ENCODE results near the gene OXA1L. TPM values are rescaled to one million over a fixed set of nuclear protein-coding genes. Genes with fewer than 3 reads are reported as not detected.
"Not testable (repeated sequence)": the region's sequence is repeated elsewhere in the genome, so short reads cannot be mapped to it uniquely, and the experiment has no call there.

The OXA1L gene
- total RNA-seq = 174 and 190 TPM in 2 replicates

DNA sequence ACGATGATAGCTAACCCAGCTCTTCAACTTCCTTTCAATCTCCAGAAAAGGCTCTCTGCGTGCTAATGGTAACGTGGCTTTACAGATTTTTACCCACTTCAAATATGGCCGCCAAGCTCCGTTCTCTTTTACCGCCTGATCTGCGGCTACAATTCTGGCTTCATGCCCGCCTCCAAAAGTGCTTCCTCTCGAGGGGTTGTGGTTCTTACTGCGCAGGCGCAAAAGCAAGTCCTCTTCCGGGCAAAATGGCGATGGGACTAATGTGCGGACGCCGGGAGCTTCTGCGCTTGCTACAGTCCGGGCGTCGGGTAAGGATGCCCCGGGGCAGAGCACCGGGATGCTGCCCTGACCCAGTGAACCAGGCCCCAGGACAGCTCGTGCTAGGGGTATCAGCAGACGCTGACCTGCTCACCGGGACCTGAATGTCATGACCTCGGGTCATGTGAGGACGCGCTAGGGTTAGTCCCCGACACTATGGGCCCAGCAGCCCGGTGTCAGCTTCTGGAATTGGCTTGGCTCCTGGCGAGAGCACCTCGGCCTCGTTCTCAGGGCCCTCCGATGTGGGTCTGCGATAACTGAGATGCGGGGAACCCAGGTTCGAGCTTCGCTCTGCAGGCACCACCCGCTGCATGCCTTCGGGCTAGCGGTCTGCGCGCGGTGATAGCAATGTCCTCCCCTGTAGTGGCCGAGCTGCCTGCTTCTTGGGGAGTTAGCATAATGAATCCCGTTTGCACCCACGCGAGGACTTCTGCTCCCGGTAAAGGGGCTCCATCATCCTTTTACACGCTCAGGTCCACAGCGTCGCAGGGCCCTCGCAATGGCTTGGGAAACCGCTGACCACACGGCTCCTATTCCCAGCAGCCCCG, at the start of gene OXA1L:
TSS of gene OXA1L (plus strand) at position 232 of the 866 bp plus-strand sequence. CDS start at position 246, 14 bp downstream.
- DNase-seq (peak; percentile 79), ATAC-seq (ENCODE audit: low read depth) (peak; percentile 89)
- intact Hi-C loops (cut with micrococcal nuclease) = loop anchor here (1.0 to 5.0 kb wide), 10 partner anchors 18 to 536 kb away; partner anchors contain the start of genes DAD1, MRPL52, PPP1R3E and PSMB5
- Mint-ChIP-seq H3K4me1 (peaks cover 35% of the 10 kb centered on the region), H3K4me3 (peak within 1 kb of the TSS; percentile 93), H3K9me3 (peaks cover 3% of the 10 kb centered on the region), H3K27me3 (no peaks in the 10 kb centered on the region), H3K27ac (peak within 1 kb of the TSS; percentile 97), H3K36me3 (ENCODE audit: low read depth) (peaks cover 59% of the 10 kb centered on the region)
- ChIA-PET CTCF (interaction anchor here (0.7 to 2.2 kb wide), 15 partner anchors 18 to 291 kb away, joined by 3 to 15 read pairs (median 4); partner anchors contain the start of gene MRPL52), POLR2A (interaction anchor here (0.6 to 2.9 kb wide), 51 partner anchors 9 to 555 kb away, joined by 3 to 68 read pairs (median 6); partner anchors contain the start of genes ABHD4, ACIN1, C14orf119 and DAD1)
- TF ChIP-seq, protein P1, sequence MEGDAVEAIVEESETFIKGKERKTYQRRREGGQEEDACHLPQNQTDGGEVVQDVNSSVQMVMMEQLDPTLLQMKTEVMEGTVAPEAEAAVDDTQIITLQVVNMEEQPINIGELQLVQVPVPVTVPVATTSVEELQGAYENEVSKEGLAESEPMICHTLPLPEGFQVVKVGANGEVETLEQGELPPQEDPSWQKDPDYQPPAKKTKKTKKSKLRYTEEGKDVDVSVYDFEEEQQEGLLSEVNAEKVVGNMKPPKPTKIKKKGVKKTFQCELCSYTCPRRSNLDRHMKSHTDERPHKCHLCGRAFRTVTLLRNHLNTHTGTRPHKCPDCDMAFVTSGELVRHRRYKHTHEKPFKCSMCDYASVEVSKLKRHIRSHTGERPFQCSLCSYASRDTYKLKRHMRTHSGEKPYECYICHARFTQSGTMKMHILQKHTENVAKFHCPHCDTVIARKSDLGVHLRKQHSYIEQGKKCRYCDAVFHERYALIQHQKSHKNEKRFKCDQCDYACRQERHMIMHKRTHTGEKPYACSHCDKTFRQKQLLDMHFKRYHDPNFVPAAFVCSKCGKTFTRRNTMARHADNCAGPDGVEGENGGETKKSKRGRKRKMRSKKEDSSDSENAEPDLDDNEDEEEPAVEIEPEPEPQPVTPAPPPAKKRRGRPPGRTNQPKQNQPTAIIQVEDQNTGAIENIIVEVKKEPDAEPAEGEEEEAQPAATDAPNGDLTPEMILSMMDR (IDR thresholded peaks at IDR 0.05) = no peak

GRCh38 chr14:22718091-22718490, 48.4 kb upstream of the OXA1L start:
- TF ChIP-seq, protein P1 (IDR thresholded peaks at IDR 0.05) = no peak
- DNase-seq = no peak
- Mint-ChIP-seq H3K9me3 (no peaks in the 10 kb centered on the region), H3K4me3 (no peak overlapping the region), H3K27ac (no peak overlapping the region), H3K27me3 (peaks cover 14% of the 10 kb centered on the region), H3K36me3 (ENCODE audit: low read depth) (no peaks in the 10 kb centered on the region), H3K4me1 (peaks cover 6% of the 10 kb centered on the region)
- ATAC-seq (ENCODE audit: low read depth) = no peak
- ChIA-PET POLR2A (no interaction called here), CTCF (no interaction called here)
- intact Hi-C loops (cut with micrococcal nuclease) = no loop called here

GRCh38 chr14:22721213-22721612, 45.3 kb upstream of the OXA1L start:
- H3K27me3 Mint-ChIP-seq = peaks cover 4% of the 10 kb centered on the region
- no peaks in the 10 kb centered on the region for H3K9me3 Mint-ChIP-seq
- ChIA-PET POLR2A (no interaction called here), CTCF (no interaction called here)
- no peaks in the 10 kb centered on the region for H3K36me3 Mint-ChIP-seq (ENCODE audit: low read depth)
- TF ChIP-seq, protein P1 (IDR thresholded peaks at IDR 0.05) = no peak
- H3K4me3 Mint-ChIP-seq = no peak overlapping the region
- ATAC-seq (ENCODE audit: low read depth) (no peak), DNase-seq (no peak)
- H3K27ac Mint-ChIP-seq = no peak overlapping the region
- intact Hi-C loops (cut with micrococcal nuclease) = no loop called here
- H3K4me1 Mint-ChIP-seq = no peaks in the 10 kb centered on the region

DNA sequence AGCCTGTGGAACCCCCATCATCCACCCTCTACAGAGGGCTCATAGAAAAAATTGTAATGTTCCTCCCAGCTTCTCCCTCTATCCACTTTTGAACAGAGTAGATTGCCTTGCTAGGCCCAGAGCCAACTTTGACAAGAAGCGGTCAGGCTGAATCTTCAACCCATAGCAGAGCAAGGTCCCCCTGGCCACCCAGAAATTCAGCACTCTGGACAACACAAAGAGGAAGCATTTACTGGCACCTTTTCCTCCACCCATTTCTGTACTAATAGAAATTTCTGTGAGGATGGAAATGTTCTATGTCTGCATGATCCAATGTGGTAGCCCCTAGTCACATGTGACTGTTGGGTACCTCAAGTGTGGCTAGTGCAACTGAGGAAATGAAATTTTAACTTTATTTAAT, 42.7 kb upstream of the OXA1L start:
- Mint-ChIP-seq H3K4me1 (no peaks in the 10 kb centered on the region), H3K27ac (no peak overlapping the region), H3K36me3 (ENCODE audit: low read depth) (no peaks in the 10 kb centered on the region), H3K9me3 (no peaks in the 10 kb centered on the region), H3K27me3 (peaks cover 2% of the 10 kb centered on the region), H3K4me3 (no peak overlapping the region)
- ChIA-PET POLR2A (interaction anchor here (0.7 kb wide), 1 partner anchor 79 kb away, joined by 5 read pairs; no protein-coding TSS in a partner anchor), CTCF (no interaction called here)
- intact Hi-C loops (cut with micrococcal nuclease) = no loop called here
- DNase-seq (no peak), ATAC-seq (ENCODE audit: low read depth) (no peak)
- TF ChIP-seq, protein P1 (IDR thresholded peaks at IDR 0.05) = no peak

DNA sequence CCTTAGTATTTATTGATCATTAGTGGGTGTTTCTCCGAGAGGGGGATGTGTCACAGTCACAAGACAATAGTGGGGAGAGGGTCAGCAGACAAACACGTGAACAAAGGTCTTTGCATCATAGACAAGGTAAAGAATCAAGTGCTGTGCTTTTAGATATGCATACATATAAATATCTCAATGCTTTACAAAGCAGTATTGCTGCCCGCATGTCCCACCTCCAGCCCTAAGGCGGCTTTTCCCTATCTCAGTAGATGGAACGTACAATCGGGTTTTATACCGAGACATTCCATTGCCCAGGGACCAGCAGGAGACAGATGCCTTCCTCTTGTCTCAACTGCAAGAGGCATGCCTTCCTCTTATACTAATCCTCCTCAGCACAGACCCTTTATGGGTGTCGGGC, 41.6 kb upstream of the OXA1L start:
- CTCF ChIA-PET; H3K27ac Mint-ChIP-seq; POLR2A ChIA-PET; H3K9me3 Mint-ChIP-seq; H3K4me1 Mint-ChIP-seq; DNase-seq; intact Hi-C loops (cut with micrococcal nuclease); H3K4me3 Mint-ChIP-seq; ATAC-seq (ENCODE audit: low read depth); H3K36me3 Mint-ChIP-seq (ENCODE audit: low read depth); H3K27me3 Mint-ChIP-seq: not testable (repeated sequence)

- H3K4me1 Mint-ChIP-seq; H3K27ac Mint-ChIP-seq; H3K9me3 Mint-ChIP-seq; H3K36me3 Mint-ChIP-seq (ENCODE audit: low read depth); H3K4me3 Mint-ChIP-seq; H3K27me3 Mint-ChIP-seq; ATAC-seq (ENCODE audit: low read depth); intact Hi-C loops (cut with micrococcal nuclease); POLR2A ChIA-PET; DNase-seq; CTCF ChIA-PET: not testable (repeated sequence)
Observed at GRCh38 chr14:22725374-22725773, 41.1 kb upstream of the OXA1L start.
